ENCODE results near the gene CLEC1B.

CLEC1B gene

GRCh38 chr12:9947674-9948073 is 51.2 kb downstream of the CLEC1B start:
- ATAC-seq = no peak
- no peak for TF ChIP-seq ESRRG (CRISPR knock-in tag; IDR thresholded peaks at IDR 0.05)
- TF ChIP-seq OSR1 (CRISPR knock-in tag; IDR thresholded peaks at IDR 0.05) = no peak
- TF ChIP-seq ISL1 (CRISPR knock-in tag; IDR thresholded peaks at IDR 0.05) = no peak
- TF ChIP-seq ZNF8 (CRISPR knock-in tag; IDR thresholded peaks at IDR 0.05) = no peak
- no peak for TF ChIP-seq PATZ1 (CRISPR knock-in tag; IDR thresholded peaks at IDR 0.05; ENCODE audit: borderline replicate concordance)
- no peak for TF ChIP-seq TOX (CRISPR knock-in tag; IDR thresholded peaks at IDR 0.05; ENCODE audit: borderline replicate concordance)
- no peak for TF ChIP-seq TSHZ2 (CRISPR knock-in tag; IDR thresholded peaks at IDR 0.05)
- no peak for TF ChIP-seq ZNF565 (CRISPR knock-in tag; conservative IDR thresholded peaks at IDR 0.05; ENCODE audit: low read depth)
- TF ChIP-seq PPARA (CRISPR knock-in tag; IDR thresholded peaks at IDR 0.05; ENCODE audit: borderline replicate concordance) = no peak
- no peak for TF ChIP-seq BACH2 (CRISPR knock-in tag; IDR thresholded peaks at IDR 0.05; ENCODE audit: borderline replicate concordance)

GRCh38 chr12:9944391-9944790 is 54.5 kb downstream of the CLEC1B start:
- TF ChIP-seq PATZ1 (CRISPR knock-in tag; IDR thresholded peaks at IDR 0.05; ENCODE audit: borderline replicate concordance) = no peak
- TF ChIP-seq TOX (CRISPR knock-in tag; IDR thresholded peaks at IDR 0.05; ENCODE audit: borderline replicate concordance) = no peak
- TF ChIP-seq GLIS3 (CRISPR knock-in tag; IDR thresholded peaks at IDR 0.05) = no peak
- no peak for TF ChIP-seq BACH2 (CRISPR knock-in tag; IDR thresholded peaks at IDR 0.05; ENCODE audit: borderline replicate concordance)
- TF ChIP-seq PPARA (CRISPR knock-in tag; IDR thresholded peaks at IDR 0.05; ENCODE audit: borderline replicate concordance) = no peak
- no peak for TF ChIP-seq ZC3H10 (CRISPR knock-in tag; IDR thresholded peaks at IDR 0.05)
- no peak for ATAC-seq

GRCh38 chr12:9943240-9943639 is 55.7 kb downstream of the CLEC1B start:
- TF ChIP-seq TCF4 (CRISPR knock-in tag; IDR thresholded peaks at IDR 0.05; ENCODE audit: borderline replicate concordance) (no peak), PPARA (CRISPR knock-in tag; IDR thresholded peaks at IDR 0.05; ENCODE audit: borderline replicate concordance) (no peak), GLIS3 (CRISPR knock-in tag; IDR thresholded peaks at IDR 0.05) (no peak), POU6F1 (CRISPR knock-in tag; IDR thresholded peaks at IDR 0.05; ENCODE audit: borderline replicate concordance, low read depth) (no peak), CSRNP3 (CRISPR knock-in tag; IDR thresholded peaks at IDR 0.05) (no peak), RARB (CRISPR knock-in tag; IDR thresholded peaks at IDR 0.05) (no peak), CSDC2 (CRISPR knock-in tag; IDR thresholded peaks at IDR 0.05) (no peak), TSHZ2 (CRISPR knock-in tag; IDR thresholded peaks at IDR 0.05) (no peak), CREB5 (CRISPR knock-in tag; IDR thresholded peaks at IDR 0.05; ENCODE audit: low read depth) (no peak), ZFP3 (CRISPR knock-in tag; IDR thresholded peaks at IDR 0.05) (no peak), OSR1 (CRISPR knock-in tag; IDR thresholded peaks at IDR 0.05) (no peak), ESRRG (CRISPR knock-in tag; IDR thresholded peaks at IDR 0.05) (no peak), PATZ1 (CRISPR knock-in tag; IDR thresholded peaks at IDR 0.05; ENCODE audit: borderline replicate concordance) (no peak)
- ATAC-seq = no peak
